Measurements from ENCODE around the gene APOL6. TPM values are rescaled to one million over a fixed set of nuclear protein-coding genes. Genes with fewer than 3 reads are reported as not detected.
A peak's percentile ranks its signal among the peaks of the same experiment; 100 is the strongest.

Gene APOL6
- 0.32 and 0.69 TPM in 2 replicates for total RNA-seq (2011; cell fraction: chromatin; rRNA removed; ENCODE audit: low replicate concordance)
- 0.33 and 0.39 TPM in 2 replicates for total RNA-seq (2011; cell fraction: nucleolus; rRNA removed)
- 0.59 and 1.1 TPM in 2 replicates for total RNA-seq (2011; cell fraction: nucleoplasm; rRNA removed)
- 0.73 and 0.82 TPM in 2 replicates for total RNA-seq (2014; rRNA removed)
- total RNA-seq (2014; rRNA removed; fragmentation: Illumina TruSeq; extraction: Trizol): 1.2 and 1.3 TPM in 2 replicates
- 1.2 TPM in 2 replicates for total RNA-seq (2015; rRNA removed; fragmentation: Illumina TruSeq; extraction: Trizol)
- total RNA-seq (2021): 1.1 TPM in 2 replicates
- polyA plus RNA-seq (2011; rRNA removed): 0.24 and 0.32 TPM in 2 replicates
- 0.13 and 0.15 TPM in 2 replicates for polyA plus RNA-seq (2011; cell fraction: cytosol; rRNA removed)
- polyA plus RNA-seq (2011; cell fraction: nucleus; rRNA removed): 0.13 and 0.18 TPM in 2 replicates
- polyA plus RNA-seq (2012): 0.56 and 4.2 TPM in 2 replicates
- polyA plus RNA-seq (2014; fragmentation: Illumina TruSeq; extraction: Trizol): 0.53 and 0.70 TPM in 2 replicates
- under 1 TPM; 0.29 to 0.39 TPM for polyA plus RNA-seq (2014; fragmentation: Nextera tagmentation; extraction: Ambion mirVana)
- polyA plus RNA-seq (2014; rRNA removed): 0.42 and 0.45 TPM in 2 replicates
- 0.81 and 0.99 TPM in 2 replicates for polyA minus RNA-seq (2011; rRNA and poly(A)+ RNA removed)
- 0.27 and 0.29 TPM in 2 replicates for polyA minus RNA-seq (2011; cell fraction: cytosol; rRNA and poly(A)+ RNA removed)
- 0.13 and 0.22 TPM in 2 replicates for polyA minus RNA-seq (2011; cell fraction: nucleus; rRNA and poly(A)+ RNA removed)
- Bru-seq, nascent RNA: percentile 40 among the genes with signal in this experiment
- BruChase-seq, experiment 1, labeled RNA remaining after a 2-hour chase: percentile 53 among the genes with signal in this experiment
- percentile 59 among the genes with signal in this experiment for BruChase-seq, experiment 2, labeled RNA remaining after a 6-hour chase
- long read RNA-seq, experiment 1, partial matches to known transcripts: 3 of 4 reads
- long read RNA-seq, experiment 1, other reads (novel, unspliced or antisense): 1 of 4 reads
- long read RNA-seq, experiment 2, partial matches to known transcripts: 0 of 1 reads
- long read RNA-seq, experiment 2, other reads (novel, unspliced or antisense): 1 of 1 reads
- long read RNA-seq, experiment 3: 0 reads

GRCh38 chr22:35648066-35649025 is at the start of gene APOL6:
TSS of gene APOL6 (plus strand) at chr22:35648446. CDS start at chr22:35656426, 7,980 bp downstream.
- DNase-seq (ENCODE audit: extremely low read depth in 1 of 4, low spot score in 3 of 4) (peak in 2 of 4 experiments; percentile 22 to 27), ATAC-seq (peak; percentile 89), FAIRE-seq (peak; percentile 29)
- Histone ChIP-seq H3K9me3 (replicated peaks; ENCODE audit: control insufficient read depth, insufficient read depth, low read depth, low read length) (no peaks in the 10 kb centered on the region), H2AFZ (ENCODE audit: low read depth, low read length) (peak within 1 kb of the TSS; percentile 97), H3K4me3 (peak within 1 kb of the TSS; percentile 39), H3K27me3 (ENCODE audit: control insufficient read depth in 2 of 2, insufficient read depth in 2 of 2, low read length in 2 of 2) (no peaks in the 10 kb centered on the region), H3K36me3 (ENCODE audit: control insufficient read depth, insufficient read depth, low read length) (no peaks in the 10 kb centered on the region), H3K79me2 (ENCODE audit: control insufficient read depth, insufficient read depth, low read length) (no peaks in the 10 kb centered on the region), H3K4me2 (ENCODE audit: insufficient read depth, low read length) (peak within 1 kb of the TSS; percentile 81), H3K9ac (ENCODE audit: insufficient read depth in 1 of 2, low read depth in 2 of 2, low read length in 2 of 2) (peak within 1 kb of the TSS; percentile 75 to 76), H3K9me1 (ENCODE audit: control insufficient read depth, insufficient read depth, low read length) (no peaks in the 10 kb centered on the region), H3K4me1 (replicated peaks in 1 of 2; ENCODE audit: control insufficient read depth in 2 of 2, insufficient read depth in 2 of 2, low read length in 2 of 2) (peaks cover 0 to 2% of the 10 kb centered on the region in 2 experiments; a peak in 3 of 5 replicates), H4K20me1 (replicated peaks; ENCODE audit: control insufficient read depth, insufficient read depth, low read length) (no peaks in the 10 kb centered on the region), H3K27ac (ENCODE audit: extremely low read depth, low read depth, low read length) (peak within 1 kb of the TSS; percentile 71; the same call in 2 of the 3 replicates)
- TSS peak; percentile 76 for BruUV-seq (replicated peaks)
- ChIA-PET POLR2A (interaction anchor here (0.6 to 1.4 kb wide), 7 partner anchors 8 to 880 kb away, joined by 3 to 8 read pairs (median 4); no protein-coding TSS in a partner anchor), CTCF (ENCODE audit: low intra/inter-chr PET ratio) (no interaction called here)
- in situ Hi-C loops (cut with MboI): no loop called here
- intact Hi-C loops (cut with micrococcal nuclease): no loop called here
- WGBS (ENCODE audit: insufficient coverage, low coverage, missing lambda C conversion rate): 32% methylated on average over 11 of the region's 18 CpGs
- TF ChIP-seq NEUROD1 (IDR thresholded peaks at IDR 0.05; ENCODE audit: borderline replicate concordance, low read depth, low read length, partially characterized antibody) (no peak), SMC3 (conservative IDR thresholded peaks at IDR 0.05; ENCODE audit: insufficient read depth, low read depth, low read length) (no peak), CREB5 (CRISPR knock-in tag; IDR thresholded peaks at IDR 0.05) (no peak), HMGN3 (IDR thresholded peaks at IDR 0.05; ENCODE audit: borderline replicate concordance, extremely low read depth, insufficient read length, low read depth, low read length) (no peak), BACH1 (tag; IDR thresholded peaks at IDR 0.05) (no peak), ZNF384 (IDR thresholded peaks at IDR 0.05; ENCODE audit: low read depth, low read length) (no peak), E2F1 (CRISPR knock-in tag; IDR thresholded peaks at IDR 0.05) (no peak)
